SK-MEL-5 (cell line): ENCODE results near the gene E2F7. TPM values are rescaled to one million over a fixed set of nuclear protein-coding genes. Genes with fewer than 3 reads are reported as not detected.

Source experiments
- DNase-seq: peaks from one replicate; pipeline ENCODE4 v3.0.0-alpha.2; 2016; ENCODE audit warnings: low read depth, low spot score
- in situ Hi-C: cut with HindIII; loops from 2 replicates; pipeline ENCODE4 v1.10.0; 2016; ENCODE audit warnings: low sequenced_read_pairs, high pct_unique_total_duplicates, low pct_unique_long_range_greater_than_20kb
- total RNA-seq: library from RNA; depleted of rRNA; stranded (reverse); fragments of >200 nt; shearing (Covaris generic); gene quantifications from 2 replicates; pipeline ENCODE4 v1.2.3, GENCODE V29; 2014

The E2F7 gene
- total RNA-seq, 1 experiment from 2014 or later: 5.0 TPM

DNA sequence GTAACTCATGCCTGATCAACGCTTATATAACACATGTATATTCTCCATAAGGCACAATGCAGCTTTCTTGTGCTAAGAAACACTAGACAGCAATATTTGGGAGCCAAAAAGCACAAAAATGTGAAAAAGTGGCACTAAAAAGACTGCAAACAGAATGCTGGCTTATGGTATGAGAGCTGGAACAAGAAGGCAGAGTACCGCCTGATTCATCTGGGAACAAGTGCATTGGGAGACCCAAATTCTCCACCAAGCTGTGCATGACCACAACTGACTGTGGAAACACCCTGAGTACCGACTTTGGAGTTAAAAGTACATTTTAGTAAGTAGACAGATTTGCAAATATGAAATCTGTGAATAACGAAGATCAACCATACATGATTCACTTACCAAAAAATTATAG, 25.1 kb downstream of the E2F7 start:
- in situ Hi-C loops: no loop called here
- no peak for DNase-seq

GRCh38 chr12:77035226-77035625, 30.1 kb downstream of the E2F7 start:
- DNase-seq: no peak
- in situ Hi-C loops: no loop called here

DNA sequence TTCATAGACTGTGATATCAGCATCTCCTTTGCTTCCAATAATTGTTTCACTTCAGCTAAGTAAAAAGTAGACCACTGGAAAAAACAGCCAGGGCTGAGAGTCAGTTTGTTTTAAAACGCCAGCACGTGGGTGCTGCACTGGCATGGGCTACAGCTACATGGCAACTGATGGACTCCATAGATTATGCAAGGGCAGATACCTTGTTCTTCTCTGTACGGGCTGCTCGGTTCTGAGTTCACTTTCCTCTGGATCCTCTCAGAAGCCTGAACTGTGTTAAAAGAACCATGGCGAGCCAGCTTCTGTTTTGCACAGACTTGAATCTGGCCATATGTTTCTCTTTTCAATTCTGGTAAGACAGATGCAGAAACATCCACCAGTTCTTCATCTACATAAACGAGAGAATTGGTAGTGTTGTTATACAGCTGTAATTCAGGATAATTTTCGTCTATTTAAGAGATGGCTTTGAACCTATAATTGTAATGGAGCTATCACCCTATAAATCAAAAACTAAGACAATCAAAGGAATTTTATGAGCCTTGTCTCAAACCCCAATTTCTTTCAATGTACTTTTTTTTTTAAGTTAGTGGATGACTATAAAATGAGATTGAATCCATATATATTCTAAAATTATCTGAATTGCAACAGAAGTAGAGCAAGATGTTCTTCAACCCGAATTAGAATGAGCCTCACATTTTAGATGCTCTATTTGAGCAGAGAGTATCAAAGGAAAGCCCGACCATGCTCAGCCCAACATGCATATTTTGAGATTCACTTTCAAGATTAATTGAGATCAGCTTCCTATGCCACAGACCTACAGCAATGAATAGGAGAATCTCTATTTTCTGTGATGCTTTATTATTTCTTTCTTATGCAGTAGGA, 31.5 kb downstream of the E2F7 start:
- in situ Hi-C loops: no loop called here

DNA sequence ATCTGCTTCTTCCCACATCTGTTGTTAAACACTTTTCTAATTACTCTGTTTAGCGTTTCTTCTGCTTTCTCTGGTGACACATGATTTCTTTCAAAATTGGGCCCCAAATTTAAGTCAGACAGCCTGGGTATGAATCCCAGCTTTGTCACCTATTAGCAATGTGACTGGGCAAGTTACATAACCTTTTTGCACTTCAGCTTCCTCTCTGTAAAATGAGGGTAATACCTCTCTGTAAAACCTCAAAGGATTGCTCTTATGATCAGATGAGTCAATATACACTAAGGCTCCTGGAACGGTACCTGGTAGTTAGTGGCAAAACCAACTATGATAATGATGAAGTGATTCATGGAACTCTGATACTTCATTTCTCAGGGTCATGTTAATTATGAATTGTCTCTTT, 33.0 kb downstream of the E2F7 start:
- in situ Hi-C loops: no loop called here
- no peak for DNase-seq

More for the DNA sequence above, 31.5 kb downstream of the E2F7 start:
- DNase-seq: no peak

DNA sequence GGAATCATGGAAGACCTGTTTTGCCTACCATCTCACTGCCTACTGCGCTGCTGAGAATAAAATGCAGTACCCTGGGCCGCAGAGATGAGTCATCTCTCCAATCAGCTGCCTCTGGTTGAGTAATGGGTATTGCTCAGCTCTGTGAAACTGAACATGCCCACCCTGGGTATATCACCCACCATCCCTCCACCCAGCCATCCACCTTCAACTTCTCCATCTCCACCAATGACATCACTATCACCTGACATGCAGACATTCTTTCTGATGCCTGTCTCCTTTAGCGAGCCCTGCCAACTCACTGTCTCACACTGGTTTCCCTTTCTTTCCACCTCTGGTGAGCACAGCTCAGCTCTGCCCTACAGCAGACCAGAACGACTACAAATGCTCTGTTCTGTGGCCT, 33.6 kb downstream of the E2F7 start:
- in situ Hi-C loops: no loop called here
- no peak for DNase-seq

DNA sequence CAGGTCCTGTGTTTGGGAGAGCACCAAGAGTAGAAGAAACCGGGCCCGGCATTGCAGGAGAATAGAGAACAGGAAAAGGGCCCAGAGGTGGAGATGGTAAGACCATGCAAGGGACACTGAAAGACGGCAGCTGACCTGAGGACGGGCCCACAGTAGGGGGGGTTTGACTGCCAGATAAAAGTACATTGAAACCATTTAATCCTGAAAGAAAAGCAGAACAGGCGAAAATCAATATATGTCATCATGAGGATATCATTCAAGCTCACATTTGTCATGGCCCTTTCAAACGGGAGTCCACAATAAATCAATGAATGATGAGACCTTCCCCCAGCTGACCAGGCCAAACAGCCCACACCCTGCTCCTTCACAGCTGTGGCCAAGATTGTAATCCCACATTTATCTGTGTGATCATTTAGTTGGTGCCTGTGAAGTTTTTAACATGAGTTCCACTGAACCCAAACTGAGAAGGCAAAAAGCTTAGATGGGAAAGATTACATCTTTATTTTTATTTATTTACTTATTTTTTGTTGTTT, 39.5 kb downstream of the E2F7 start:
- in situ Hi-C loops: no loop called here
- no peak for DNase-seq

- no peak for DNase-seq
- in situ Hi-C loops: no loop called here
Measured at GRCh38 chr12:77023501-77023900, 41.9 kb downstream of the E2F7 start.

DNA sequence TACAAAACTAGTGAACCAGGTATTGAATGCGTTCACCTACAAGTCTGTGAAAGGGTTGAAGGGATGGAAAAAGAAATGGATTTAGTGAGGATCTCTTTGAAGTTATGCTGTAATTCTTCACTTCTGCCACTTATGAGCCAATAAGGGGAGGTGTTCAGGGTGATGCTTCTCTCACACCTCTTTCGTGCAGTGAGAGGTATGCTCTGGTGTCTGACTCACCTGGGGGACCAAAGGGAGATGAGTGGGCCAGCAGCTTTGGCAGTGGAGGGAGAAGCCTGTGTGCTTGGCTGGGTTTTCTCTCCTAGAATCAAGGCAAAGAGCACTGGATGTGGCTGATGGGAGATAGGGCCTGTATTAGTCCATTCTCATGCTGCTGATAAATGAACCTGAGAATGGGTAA, 45.4 kb downstream of the E2F7 start:
- no peak for DNase-seq
- in situ Hi-C loops: no loop called here

DNA sequence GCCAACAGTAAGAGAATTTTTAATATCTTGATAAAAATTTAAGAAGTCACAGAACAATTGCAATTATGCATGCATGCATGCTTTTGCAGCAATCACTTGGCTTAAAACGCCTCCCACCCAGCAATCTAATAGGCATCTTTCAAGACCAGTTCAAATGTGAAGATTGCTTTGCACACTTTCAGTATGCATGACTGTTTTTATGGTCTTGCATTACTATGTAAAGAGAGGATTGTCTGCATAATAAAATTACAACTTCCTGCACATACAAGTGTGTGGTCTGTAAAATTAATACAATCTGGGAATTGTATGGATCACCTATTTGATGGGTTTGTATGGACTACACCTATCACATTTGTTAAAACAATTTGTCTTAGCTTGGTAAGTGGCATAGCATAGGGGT, 48.8 kb downstream of the E2F7 start:
- in situ Hi-C loops: no loop called here
- DNase-seq: no peak

DNA sequence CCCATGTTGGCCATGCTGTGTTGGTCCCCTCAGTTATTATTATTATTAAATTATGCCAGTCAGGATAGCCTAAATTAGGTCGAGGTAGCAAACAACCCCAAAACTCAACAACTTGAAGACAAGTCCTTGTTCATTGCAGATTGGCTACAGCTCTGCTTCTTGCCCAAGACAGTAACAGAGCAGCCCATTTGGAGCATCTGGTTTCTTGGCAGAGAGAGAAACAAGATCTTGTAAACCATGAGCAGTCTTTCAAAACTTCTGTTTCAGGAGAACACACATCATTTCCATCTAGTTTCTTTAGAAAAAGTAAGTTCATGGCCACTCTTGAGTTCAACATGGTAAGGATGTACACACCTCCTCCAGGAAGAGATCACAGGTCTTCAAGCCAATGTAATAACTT, 52.3 kb downstream of the E2F7 start:
- in situ Hi-C loops: no loop called here
- no peak for DNase-seq

DNA sequence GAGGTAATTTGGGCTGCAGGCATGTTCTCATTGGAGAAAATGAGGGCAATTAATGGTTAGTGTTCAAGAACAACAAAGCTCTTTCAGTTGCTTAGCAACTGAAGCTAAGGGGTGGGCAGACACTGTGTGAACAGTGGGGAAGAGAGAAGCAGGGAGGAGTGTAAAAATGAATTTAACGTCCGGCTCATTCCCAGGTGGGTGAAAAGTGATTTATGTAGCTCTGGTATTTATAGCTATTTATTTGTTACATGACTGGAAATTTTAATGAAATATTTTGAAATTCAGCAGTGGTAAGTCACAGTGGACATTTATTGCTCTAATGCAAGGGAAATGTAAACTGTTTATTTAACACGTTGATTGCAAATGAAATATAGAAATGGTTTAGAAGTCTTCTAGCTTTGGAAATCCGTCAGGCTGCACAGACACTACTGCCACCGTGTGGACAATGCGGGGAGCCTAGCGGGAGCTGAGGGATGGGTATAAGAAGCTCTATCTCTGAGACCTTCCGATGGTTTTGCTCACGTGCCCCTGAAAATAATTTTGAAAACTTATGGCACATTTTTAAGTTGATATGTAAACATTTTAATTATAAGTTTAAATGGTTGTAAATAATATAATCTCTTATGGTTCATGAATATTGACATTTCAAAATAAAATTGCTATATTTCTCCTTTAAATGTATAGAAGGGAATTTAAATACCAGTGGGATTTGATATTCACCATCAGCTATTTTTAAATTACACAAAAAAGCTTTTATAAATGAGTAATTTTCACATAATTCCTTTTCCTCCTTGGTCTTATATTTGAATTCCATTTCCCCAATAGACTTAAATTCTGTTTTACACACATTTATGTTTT, 54.4 kb downstream of the E2F7 start:
- in situ Hi-C loops: no loop called here
- DNase-seq: peak; percentile 83

GRCh38 chr12:77007476-77007875, 57.9 kb downstream of the E2F7 start:
- in situ Hi-C loops: no loop called here

DNA sequence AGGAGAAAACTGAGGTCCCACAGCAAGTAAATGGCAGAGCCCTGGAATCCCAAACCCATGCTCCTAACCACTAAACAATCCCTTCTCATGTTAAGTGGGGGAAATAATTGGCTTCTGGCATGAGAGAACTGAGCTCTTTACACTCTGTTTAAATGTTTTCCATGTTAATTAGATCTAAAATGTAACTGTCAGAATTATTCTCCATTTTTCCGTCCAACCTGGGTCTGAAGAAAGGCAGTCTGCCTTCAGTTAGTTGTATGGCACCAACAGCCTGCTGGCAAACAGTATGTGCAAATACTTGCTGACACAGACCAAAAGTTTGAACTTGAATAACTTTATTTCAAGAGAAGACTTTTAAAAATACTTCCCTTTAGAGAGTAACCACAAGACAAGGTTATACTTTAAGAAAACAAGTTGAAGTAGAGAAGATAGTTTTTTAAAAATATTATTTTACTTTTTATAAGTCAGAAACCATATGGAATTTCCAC, 59.7 kb downstream of the E2F7 start:
- in situ Hi-C loops: no loop called here
- no peak for DNase-seq

More at GRCh38 chr12:77007476-77007875, 57.9 kb downstream of the E2F7 start:
- no peak for DNase-seq

DNA sequence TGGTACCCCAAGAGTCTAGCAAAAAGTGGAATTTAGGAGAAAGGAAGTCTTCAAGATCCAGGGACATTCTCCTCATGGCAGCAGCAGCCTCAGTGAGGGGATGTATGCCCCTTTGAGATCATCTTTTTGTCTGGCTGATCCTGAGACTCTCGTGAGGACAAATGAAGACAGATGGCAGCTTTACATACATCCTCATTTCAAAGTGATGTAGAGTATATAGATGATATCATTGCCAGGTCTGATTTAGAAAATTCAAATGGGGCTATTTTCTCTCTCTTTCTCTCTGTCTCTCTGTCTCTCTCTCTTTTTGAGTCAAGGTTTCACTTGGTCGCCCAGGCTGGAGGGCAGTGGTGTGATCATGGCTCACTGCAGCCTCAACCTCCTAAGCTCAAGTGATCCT, 61.5 kb downstream of the E2F7 start:
- in situ Hi-C loops: no loop called here
- no peak for DNase-seq

GRCh38 chr12:77003246-77003645, 62.1 kb downstream of the E2F7 start:
- in situ Hi-C loops: no loop called here
- DNase-seq: no peak

DNA sequence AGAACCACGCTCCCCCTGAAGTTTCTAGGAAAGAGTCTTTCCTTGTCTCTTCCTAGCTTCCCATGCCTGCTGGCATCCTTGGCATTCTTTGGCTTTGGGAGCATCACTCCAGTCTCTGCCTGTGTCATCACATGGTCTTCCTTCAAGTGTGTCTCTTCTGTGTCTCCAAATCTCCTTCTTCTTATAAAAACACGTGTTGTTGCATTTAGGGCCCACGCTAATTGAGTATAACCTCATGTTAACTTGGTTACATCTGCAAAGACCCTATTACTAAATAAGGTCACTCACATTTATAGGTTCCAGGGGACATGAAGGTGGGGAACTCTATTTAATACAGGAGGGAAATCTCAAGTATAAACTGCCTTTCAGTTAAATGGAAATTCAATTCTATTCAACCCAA, 63.0 kb downstream of the E2F7 start:
- in situ Hi-C loops: no loop called here
- no peak for DNase-seq

DNA sequence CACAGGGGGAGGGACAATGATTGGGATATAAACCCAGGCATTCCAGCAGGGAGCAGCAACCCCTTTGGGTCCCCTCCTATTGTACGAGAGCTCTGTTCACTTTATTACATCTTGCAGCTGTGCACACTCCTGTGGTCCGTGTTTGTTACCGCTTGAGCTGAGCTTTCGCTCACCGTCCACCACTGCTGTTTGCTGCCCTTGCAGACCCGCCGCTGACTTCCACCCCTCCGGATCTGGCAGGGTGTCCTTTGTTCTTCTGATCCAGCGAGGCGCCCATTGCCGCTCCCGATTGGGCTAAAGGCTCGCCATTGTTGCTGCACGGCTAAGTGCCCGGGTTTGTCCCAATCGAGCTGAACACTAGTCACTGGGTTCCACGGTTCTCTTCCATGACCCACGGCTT, 64.1 kb downstream of the E2F7 start:
- no peak for DNase-seq
- in situ Hi-C loops: no loop called here

- no peak for DNase-seq
- in situ Hi-C loops: no loop called here
Measured at GRCh38 chr12:76998908-76999556, 66.3 kb downstream of the E2F7 start.
